AML-193 (cell line): Measurements from ENCODE around the gene GREB1L.

Experiments used
- DNase-seq, 2 experiments: peaks; one replicate each; lab custom pipeline; 2025; lab: John Stamatoyannopoulos, UW

The GREB1L gene

GRCh38 chr18:21484851-21485636 is 243.0 kb downstream of the GREB1L start:
- no peak for DNase-seq

GRCh38 chr18:21486905-21487437 is 244.9 kb downstream of the GREB1L start:
- DNase-seq: no peak

GRCh38 chr18:21489119-21489750 is 247.2 kb downstream of the GREB1L start:
- peak; percentile 38 to 43 for DNase-seq

- DNase-seq: no peak
Observed at GRCh38 chr18:21489919-21490495, 248.0 kb downstream of the GREB1L start.

GRCh38 chr18:21490748-21491147 is 248.7 kb downstream of the GREB1L start:
- no peak for DNase-seq

GRCh38 chr18:21496277-21496835 is 254.3 kb downstream of the GREB1L start:
- DNase-seq: no peak

- no peak for DNase-seq
Observed at GRCh38 chr18:21499997-21500396, 258.0 kb downstream of the GREB1L start.

- no peak for DNase-seq
Observed at GRCh38 chr18:21502661-21503060, 260.6 kb downstream of the GREB1L start.

- no peak for DNase-seq
Observed at GRCh38 chr18:21507913-21508701, 266.1 kb downstream of the GREB1L start.

- no peak for DNase-seq
Observed at GRCh38 chr18:21509062-21509461, 267.0 kb downstream of the GREB1L start.

- DNase-seq: no peak
Observed at GRCh38 chr18:21513292-21513691, 271.3 kb downstream of the GREB1L start.

- DNase-seq: no peak
Observed at GRCh38 chr18:21513741-21514140, 271.7 kb downstream of the GREB1L start.

GRCh38 chr18:21522530-21522929 is 280.5 kb downstream of the GREB1L start:
- no peak for DNase-seq

- no peak for DNase-seq
Observed at GRCh38 chr18:21525916-21526315, 283.9 kb downstream of the GREB1L start.

- DNase-seq: no peak
Observed at GRCh38 chr18:21526463-21526862, 284.4 kb downstream of the GREB1L start.

GRCh38 chr18:21534327-21534726 is 292.3 kb downstream of the GREB1L start:
- no peak for DNase-seq

GRCh38 chr18:21538230-21538629 is 296.2 kb downstream of the GREB1L start:
- no peak for DNase-seq

- DNase-seq: no peak
Observed at GRCh38 chr18:21546423-21546822, 304.4 kb downstream of the GREB1L start.

GRCh38 chr18:21548647-21549046 is 306.6 kb downstream of the GREB1L start:
- no peak for DNase-seq

- no peak for DNase-seq
Observed at GRCh38 chr18:21550510-21550970, 308.5 kb downstream of the GREB1L start.

GRCh38 chr18:21557607-21558253 is 315.7 kb downstream of the GREB1L start:
- DNase-seq: no peak
